ENCODE data around the gene LCE3B. TPM values are rescaled to one million over a fixed set of nuclear protein-coding genes. Genes with fewer than 3 reads are reported as not detected.

The LCE3B gene
- total and polyA plus RNA-seq, 9 of the 15 experiments (the other 6 are each of a cell fraction or from before 2014, with no cell fraction given) = not detected

GRCh38 chr1:152657677-152658076 is 44.1 kb downstream of the LCE3B start:
- Histone ChIP-seq H3K4me3 (no peak overlapping the region), H3K4me1 (replicated peaks in 1 of 2; ENCODE audit: control insufficient read depth in 2 of 2, insufficient read depth in 2 of 2, low read length in 2 of 2) (no peaks in the 10 kb centered on the region), H3K27ac (ENCODE audit: extremely low read depth, low read depth, low read length) (no peak overlapping the region), H2AFZ (ENCODE audit: low read depth, low read length) (no peak overlapping the region), H3K27me3 (ENCODE audit: control insufficient read depth in 2 of 2, insufficient read depth in 2 of 2, low read length in 2 of 2) (no peaks in the 10 kb centered on the region), H3K9me1 (ENCODE audit: control insufficient read depth, insufficient read depth, low read length) (no peaks in the 10 kb centered on the region), H3K79me2 (ENCODE audit: control insufficient read depth, insufficient read depth, low read length) (no peaks in the 10 kb centered on the region), H3K36me3 (ENCODE audit: control insufficient read depth, insufficient read depth, low read length) (no peaks in the 10 kb centered on the region), H3K9ac (ENCODE audit: insufficient read depth in 1 of 2, low read depth in 2 of 2, low read length in 2 of 2) (no peak overlapping the region), H4K20me1 (replicated peaks; ENCODE audit: control insufficient read depth, insufficient read depth, low read length) (no peaks in the 10 kb centered on the region), H3K9me3 (replicated peaks; ENCODE audit: control insufficient read depth, insufficient read depth, low read depth, low read length) (no peaks in the 10 kb centered on the region), H3K4me2 (ENCODE audit: insufficient read depth, low read length) (no peak overlapping the region)
- CTCF ChIA-PET (ENCODE audit: low intra/inter-chr PET ratio) = no interaction called here
- intact Hi-C loops (cut with micrococcal nuclease) = loop anchor here (10.0 kb wide), 2 partner anchors 87 to 537 kb away; no protein-coding TSS in a partner anchor
- in situ Hi-C loops (cut with MboI) = loop anchor here (10.0 kb wide), 1 partner anchor 567 kb away; no protein-coding TSS in a partner anchor
- no peak for FAIRE-seq
- POLR2A ChIA-PET = no interaction called here
- DNase-seq (ENCODE audit: extremely low read depth in 1 of 4, low spot score in 3 of 4) = no peak
- no TSS peak for BruUV-seq (replicated peaks)
- 2% methylated on average over 4 of the region's 4 CpGs for WGBS (ENCODE audit: insufficient coverage, low coverage, missing lambda C conversion rate)
- ATAC-seq = no peak
- TF ChIP-seq NCOA4 (IDR thresholded peaks at IDR 0.05; ENCODE audit: partially characterized antibody) (no peak), TAF15 (IDR thresholded peaks at IDR 0.05; ENCODE audit: low read depth, low read length) (no peak), SNIP1 (IDR thresholded peaks at IDR 0.05; ENCODE audit: low read depth) (no peak), GTF2A2 (tag; IDR thresholded peaks at IDR 0.05) (no peak), SIN3B (IDR thresholded peaks at IDR 0.05; ENCODE audit: low read depth) (no peak), ZNF561 (CRISPR knock-in tag; conservative IDR thresholded peaks at IDR 0.05) (no peak), BRD9 (IDR thresholded peaks at IDR 0.05; ENCODE audit: low read depth, partially characterized antibody) (no peak), UBTF (IDR thresholded peaks at IDR 0.05; ENCODE audit: borderline replicate concordance in 1 of 2, low read depth in 2 of 2, low read length in 2 of 2) (no peak), CHD7 (IDR thresholded peaks at IDR 0.05; ENCODE audit: low read depth, low read length) (no peak), EGR1 (conservative IDR thresholded peaks at IDR 0.05) (no peak)
